GM23338 (cell line): ENCODE measurements around the gene CHD9.

ENCODE experiments used
- CREB1 ChIP-seq: fragments of 250-450 bp; sonication (Bioruptor Pico); IDR thresholded peaks from 2 replicates; pipeline ENCODE4 v1.5.0; 2020; ENCODE audit warnings: low read depth, mild to moderate bottlenecking, moderate library complexity
- EZH2 ChIP-seq: fragments of 200-600 bp; sonication (generic); IDR thresholded peaks from one replicate; pipeline ENCODE4 v1.8.0; 2017; ENCODE audit warnings: antibody characterized with exemption, mild to moderate bottlenecking, low read depth; ENCODE audit not compliant: unreplicated experiment
- EZH2phosphoT487 ChIP-seq: fragments of 200-600 bp; sonication (generic); IDR thresholded peaks from one replicate; pipeline ENCODE4 v1.8.1; 2018; ENCODE audit warnings: antibody characterized with exemption; ENCODE audit not compliant: unreplicated experiment
- JUNB ChIP-seq: IDR thresholded peaks from one replicate; pipeline ENCODE4 v1.6.1; 2016; ENCODE audit warnings: antibody characterized with exemption; ENCODE audit not compliant: unreplicated experiment
- NANOG ChIP-seq: IDR thresholded peaks from 2 replicates; pipeline ENCODE4 v1.6.1; 2016; ENCODE audit warnings: antibody characterized with exemption, borderline replicate concordance
- POLR2AphosphoS5 ChIP-seq: IDR thresholded peaks from 2 replicates; pipeline ENCODE4 v1.6.1; 2016; ENCODE audit warnings: antibody characterized with exemption, low read depth
- STAT1 ChIP-seq: IDR thresholded peaks from one replicate; pipeline ENCODE4 v1.6.1; 2016; ENCODE audit warnings: antibody characterized with exemption; ENCODE audit not compliant: unreplicated experiment
- ZNF114 ChIP-seq: fragments of 250-450 bp; sonication (Bioruptor Pico); IDR thresholded peaks from 2 replicates; pipeline ENCODE4 v1.5.0; 2020; ENCODE audit warnings: mild to moderate bottlenecking, moderate library complexity
- ZNF331 ChIP-seq: fragments of 250-450 bp; sonication (Bioruptor Pico); IDR thresholded peaks from 2 replicates; pipeline ENCODE4 v1.5.0; 2020; ENCODE audit warnings: low read depth, mild to moderate bottlenecking, moderate library complexity
- TF ChIP-seq, protein P1 (sequence below), 2 experiments: fragments of 200-600 bp in 1 of 2; sonication (generic) in 1 of 2; conservative IDR thresholded peaks; 2 replicates each; pipeline versions ENCODE4 v1.5.1 to v1.6.1; 2016 to 2017; ENCODE audit warnings: antibody characterized with exemption in 2 of 2, low read depth in 2 of 2, mild to moderate bottlenecking in 2 of 2, moderate library complexity in 1 of 2
- TF ChIP-seq, protein P2 (sequence below): IDR thresholded peaks from 2 replicates; pipeline ENCODE4 v1.6.1; 2016; ENCODE audit warnings: antibody characterized with exemption
- TF ChIP-seq, protein P3 (sequence below): IDR thresholded peaks from one replicate; pipeline ENCODE4 v1.6.1; 2018; ENCODE audit warnings: antibody characterized with exemption; ENCODE audit not compliant: unreplicated experiment

DNA sequence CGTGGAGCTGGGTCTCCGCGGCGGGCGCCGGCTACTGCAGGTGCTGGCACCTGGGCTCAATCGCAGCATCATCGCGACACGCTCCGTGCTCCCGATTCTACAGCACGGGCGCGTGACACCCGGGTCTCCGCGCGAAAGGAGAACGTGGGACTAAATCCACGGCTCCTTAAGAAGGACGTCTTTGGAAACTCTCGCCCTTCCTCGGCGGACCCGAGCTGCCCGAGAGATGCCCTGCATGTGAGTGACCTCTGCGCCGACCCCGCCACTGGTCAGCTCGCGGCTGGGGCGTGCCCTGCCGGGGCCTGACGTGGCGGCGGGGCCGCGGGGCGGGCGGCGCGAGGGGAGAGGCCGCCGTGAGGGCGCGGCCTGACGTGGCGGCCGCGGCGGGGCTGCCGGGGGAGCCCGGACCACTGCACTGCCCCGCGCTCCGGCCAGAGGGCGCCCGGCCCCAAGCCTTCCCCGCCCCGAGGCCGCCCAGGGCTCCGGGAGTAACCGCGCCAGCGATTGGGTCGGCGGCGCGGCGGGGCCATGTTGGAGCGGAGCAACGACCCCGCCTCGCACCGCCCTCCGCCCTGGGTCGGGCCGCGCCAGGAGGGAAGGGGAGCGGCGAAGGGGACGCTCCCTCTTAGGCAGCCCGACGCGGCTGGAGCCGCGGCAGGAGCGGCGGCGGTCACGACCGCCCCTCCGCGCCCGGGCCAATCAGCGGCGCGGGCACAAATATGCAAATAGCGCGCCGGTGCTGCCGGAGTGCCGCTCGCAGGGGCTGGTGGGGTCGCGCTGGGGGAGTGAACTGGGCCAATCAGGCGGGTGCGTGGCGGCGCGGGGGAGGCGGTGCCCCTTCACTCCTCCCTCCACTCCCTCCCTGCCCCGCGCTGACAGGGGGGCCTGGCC lies 75.6 kb downstream of the CHD9 start:
- TF ChIP-seq, protein P1, sequence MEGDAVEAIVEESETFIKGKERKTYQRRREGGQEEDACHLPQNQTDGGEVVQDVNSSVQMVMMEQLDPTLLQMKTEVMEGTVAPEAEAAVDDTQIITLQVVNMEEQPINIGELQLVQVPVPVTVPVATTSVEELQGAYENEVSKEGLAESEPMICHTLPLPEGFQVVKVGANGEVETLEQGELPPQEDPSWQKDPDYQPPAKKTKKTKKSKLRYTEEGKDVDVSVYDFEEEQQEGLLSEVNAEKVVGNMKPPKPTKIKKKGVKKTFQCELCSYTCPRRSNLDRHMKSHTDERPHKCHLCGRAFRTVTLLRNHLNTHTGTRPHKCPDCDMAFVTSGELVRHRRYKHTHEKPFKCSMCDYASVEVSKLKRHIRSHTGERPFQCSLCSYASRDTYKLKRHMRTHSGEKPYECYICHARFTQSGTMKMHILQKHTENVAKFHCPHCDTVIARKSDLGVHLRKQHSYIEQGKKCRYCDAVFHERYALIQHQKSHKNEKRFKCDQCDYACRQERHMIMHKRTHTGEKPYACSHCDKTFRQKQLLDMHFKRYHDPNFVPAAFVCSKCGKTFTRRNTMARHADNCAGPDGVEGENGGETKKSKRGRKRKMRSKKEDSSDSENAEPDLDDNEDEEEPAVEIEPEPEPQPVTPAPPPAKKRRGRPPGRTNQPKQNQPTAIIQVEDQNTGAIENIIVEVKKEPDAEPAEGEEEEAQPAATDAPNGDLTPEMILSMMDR (conservative IDR thresholded peaks at IDR 0.05; ENCODE audit: low read depth in 2 of 2), result peak in 1 of 2 experiments; percentile 61; a peak in 2 of 4 replicates
- TF ChIP-seq JUNB (no peak), EZH2 (no peak), EZH2phosphoT487 (no peak), POLR2AphosphoS5 (peak; percentile 58; the same call in 1 of the 2 replicates), ZNF114 (no peak), ZNF331 (CRISPR knock-in tag) (no peak), CREB1 (CRISPR knock-in tag) (0 out of 2 replicates have a peak, but pooled peaks have one; percentile 21), STAT1 (no peak), NANOG (no peak)
- TF ChIP-seq, protein P2, sequence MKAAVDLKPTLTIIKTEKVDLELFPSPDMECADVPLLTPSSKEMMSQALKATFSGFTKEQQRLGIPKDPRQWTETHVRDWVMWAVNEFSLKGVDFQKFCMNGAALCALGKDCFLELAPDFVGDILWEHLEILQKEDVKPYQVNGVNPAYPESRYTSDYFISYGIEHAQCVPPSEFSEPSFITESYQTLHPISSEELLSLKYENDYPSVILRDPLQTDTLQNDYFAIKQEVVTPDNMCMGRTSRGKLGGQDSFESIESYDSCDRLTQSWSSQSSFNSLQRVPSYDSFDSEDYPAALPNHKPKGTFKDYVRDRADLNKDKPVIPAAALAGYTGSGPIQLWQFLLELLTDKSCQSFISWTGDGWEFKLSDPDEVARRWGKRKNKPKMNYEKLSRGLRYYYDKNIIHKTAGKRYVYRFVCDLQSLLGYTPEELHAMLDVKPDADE, result no peak
- TF ChIP-seq, protein P3, sequence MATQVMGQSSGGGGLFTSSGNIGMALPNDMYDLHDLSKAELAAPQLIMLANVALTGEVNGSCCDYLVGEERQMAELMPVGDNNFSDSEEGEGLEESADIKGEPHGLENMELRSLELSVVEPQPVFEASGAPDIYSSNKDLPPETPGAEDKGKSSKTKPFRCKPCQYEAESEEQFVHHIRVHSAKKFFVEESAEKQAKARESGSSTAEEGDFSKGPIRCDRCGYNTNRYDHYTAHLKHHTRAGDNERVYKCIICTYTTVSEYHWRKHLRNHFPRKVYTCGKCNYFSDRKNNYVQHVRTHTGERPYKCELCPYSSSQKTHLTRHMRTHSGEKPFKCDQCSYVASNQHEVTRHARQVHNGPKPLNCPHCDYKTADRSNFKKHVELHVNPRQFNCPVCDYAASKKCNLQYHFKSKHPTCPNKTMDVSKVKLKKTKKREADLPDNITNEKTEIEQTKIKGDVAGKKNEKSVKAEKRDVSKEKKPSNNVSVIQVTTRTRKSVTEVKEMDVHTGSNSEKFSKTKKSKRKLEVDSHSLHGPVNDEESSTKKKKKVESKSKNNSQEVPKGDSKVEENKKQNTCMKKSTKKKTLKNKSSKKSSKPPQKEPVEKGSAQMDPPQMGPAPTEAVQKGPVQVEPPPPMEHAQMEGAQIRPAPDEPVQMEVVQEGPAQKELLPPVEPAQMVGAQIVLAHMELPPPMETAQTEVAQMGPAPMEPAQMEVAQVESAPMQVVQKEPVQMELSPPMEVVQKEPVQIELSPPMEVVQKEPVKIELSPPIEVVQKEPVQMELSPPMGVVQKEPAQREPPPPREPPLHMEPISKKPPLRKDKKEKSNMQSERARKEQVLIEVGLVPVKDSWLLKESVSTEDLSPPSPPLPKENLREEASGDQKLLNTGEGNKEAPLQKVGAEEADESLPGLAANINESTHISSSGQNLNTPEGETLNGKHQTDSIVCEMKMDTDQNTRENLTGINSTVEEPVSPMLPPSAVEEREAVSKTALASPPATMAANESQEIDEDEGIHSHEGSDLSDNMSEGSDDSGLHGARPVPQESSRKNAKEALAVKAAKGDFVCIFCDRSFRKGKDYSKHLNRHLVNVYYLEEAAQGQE, result no peak
